ENCODE measurements around the gene PMFBP1.

DNA sequence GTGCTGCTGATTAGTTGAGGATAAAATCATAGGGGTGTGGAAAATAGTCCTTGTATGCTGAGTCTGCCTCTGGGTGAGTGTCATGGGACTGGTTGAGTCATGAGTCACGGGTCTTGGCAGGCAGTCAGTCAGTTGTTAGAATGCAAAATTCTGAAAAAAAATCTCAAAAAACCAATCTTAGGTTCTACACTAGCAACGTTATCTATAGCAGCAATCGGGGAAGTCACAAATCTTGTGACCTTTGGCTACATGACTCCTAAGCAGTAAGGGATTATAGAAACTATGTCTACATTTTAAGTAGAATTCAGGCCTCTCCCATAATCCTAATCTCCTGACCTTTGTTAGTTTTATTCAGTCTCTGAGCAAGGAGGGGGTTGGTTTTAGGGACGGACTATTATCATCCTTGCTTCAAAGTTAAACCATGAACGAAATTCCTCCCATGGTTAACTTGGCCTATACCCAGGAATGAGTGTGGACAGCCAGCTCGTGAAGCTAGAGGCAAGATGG is 18.0 kb upstream of the PMFBP1 start:
- TF ChIP-seq, protein P1, sequence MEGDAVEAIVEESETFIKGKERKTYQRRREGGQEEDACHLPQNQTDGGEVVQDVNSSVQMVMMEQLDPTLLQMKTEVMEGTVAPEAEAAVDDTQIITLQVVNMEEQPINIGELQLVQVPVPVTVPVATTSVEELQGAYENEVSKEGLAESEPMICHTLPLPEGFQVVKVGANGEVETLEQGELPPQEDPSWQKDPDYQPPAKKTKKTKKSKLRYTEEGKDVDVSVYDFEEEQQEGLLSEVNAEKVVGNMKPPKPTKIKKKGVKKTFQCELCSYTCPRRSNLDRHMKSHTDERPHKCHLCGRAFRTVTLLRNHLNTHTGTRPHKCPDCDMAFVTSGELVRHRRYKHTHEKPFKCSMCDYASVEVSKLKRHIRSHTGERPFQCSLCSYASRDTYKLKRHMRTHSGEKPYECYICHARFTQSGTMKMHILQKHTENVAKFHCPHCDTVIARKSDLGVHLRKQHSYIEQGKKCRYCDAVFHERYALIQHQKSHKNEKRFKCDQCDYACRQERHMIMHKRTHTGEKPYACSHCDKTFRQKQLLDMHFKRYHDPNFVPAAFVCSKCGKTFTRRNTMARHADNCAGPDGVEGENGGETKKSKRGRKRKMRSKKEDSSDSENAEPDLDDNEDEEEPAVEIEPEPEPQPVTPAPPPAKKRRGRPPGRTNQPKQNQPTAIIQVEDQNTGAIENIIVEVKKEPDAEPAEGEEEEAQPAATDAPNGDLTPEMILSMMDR (IDR thresholded peaks at IDR 0.05; ENCODE audit: low read length), result no peak
- TF ChIP-seq EZH2 (IDR thresholded peaks at IDR 0.05; ENCODE audit: borderline replicate concordance, low read length), result no peak
